ENCODE data around the gene LYRM4. TPM values are rescaled to one million over a fixed set of nuclear protein-coding genes. Genes with fewer than 3 reads are reported as not detected.

LYRM4 gene
- polyA plus RNA-seq, 1 donor from 2014 or later = 29.3 TPM

GRCh38 chr6:5237805-5238204 lies 22.9 kb downstream of the LYRM4 start:
- Histone ChIP-seq H3K27me3 (ENCODE audit: insufficient read depth, low read depth, low read length) (no peaks in the 10 kb centered on the region), H3K9me3 (ENCODE audit: low read length) (no peaks in the 10 kb centered on the region), H3K4me2 (ENCODE audit: low read length) (no peak overlapping the region), H4K20me1 (ENCODE audit: insufficient read depth) (no peaks in the 10 kb centered on the region), H3F3A (ENCODE audit: insufficient read depth, low read length, poor library complexity, severe bottlenecking) (no peaks in the 10 kb centered on the region), H3K4me3 (ENCODE audit: low read length) (no peak overlapping the region), H3K79me2 (replicated peaks; ENCODE audit: insufficient read depth, low read length) (no peaks in the 10 kb centered on the region), H3K9ac (ENCODE audit: low read length) (no peak overlapping the region), H2AFZ (ENCODE audit: low read depth, low read length) (no peak overlapping the region), H3K27ac (ENCODE audit: low read length) (no peak overlapping the region), H3K36me3 (ENCODE audit: insufficient read depth, low read length) (no peaks in the 10 kb centered on the region), H3K9me2 (ENCODE audit: insufficient read depth, low read length) (no peaks in the 10 kb centered on the region)
- TF ChIP-seq REST (IDR thresholded peaks at IDR 0.05; ENCODE audit: borderline replicate concordance) = no peak
- TF ChIP-seq SMC3 (conservative IDR thresholded peaks at IDR 0.05; ENCODE audit: poor library complexity) = no peak
- TF ChIP-seq EZH2 (IDR thresholded peaks at IDR 0.05; ENCODE audit: borderline replicate concordance, insufficient read depth, low read length, poor library complexity, severe bottlenecking) = no peak
- no peak for TF ChIP-seq MXI1 (conservative IDR thresholded peaks at IDR 0.05; ENCODE audit: poor library complexity, severe bottlenecking)
- TF ChIP-seq TAF1 (IDR thresholded peaks at IDR 0.05; ENCODE audit: low read depth) = no peak
- TF ChIP-seq EP300 (conservative IDR thresholded peaks at IDR 0.05; ENCODE audit: poor library complexity, severe bottlenecking) = no peak
- TF ChIP-seq RAD21 (conservative IDR thresholded peaks at IDR 0.05) = no peak
- no peak for TF ChIP-seq POLR2AphosphoS5 (IDR thresholded peaks at IDR 0.05)
- no peak for TF ChIP-seq CTCF (IDR thresholded peaks at IDR 0.05; ENCODE audit: poor library complexity, severe bottlenecking)

- no peaks in the 10 kb centered on the region for H3K9me3 ChIP-seq (ENCODE audit: low read length)
- H2AFZ ChIP-seq (ENCODE audit: low read depth, low read length) = no peak overlapping the region
- no peak overlapping the region for H3K4me2 ChIP-seq (ENCODE audit: low read length)
- no peaks in the 10 kb centered on the region for H4K20me1 ChIP-seq (ENCODE audit: insufficient read depth)
- H3K4me3 ChIP-seq (ENCODE audit: low read length) = no peak overlapping the region
- TF ChIP-seq RAD21 (conservative IDR thresholded peaks at IDR 0.05) (no peak), EZH2 (IDR thresholded peaks at IDR 0.05; ENCODE audit: borderline replicate concordance, insufficient read depth, low read length, poor library complexity, severe bottlenecking) (no peak), POLR2AphosphoS5 (IDR thresholded peaks at IDR 0.05) (no peak), MXI1 (conservative IDR thresholded peaks at IDR 0.05; ENCODE audit: poor library complexity, severe bottlenecking) (no peak), TAF1 (IDR thresholded peaks at IDR 0.05; ENCODE audit: low read depth) (no peak), SMC3 (conservative IDR thresholded peaks at IDR 0.05; ENCODE audit: poor library complexity) (no peak), EP300 (conservative IDR thresholded peaks at IDR 0.05; ENCODE audit: poor library complexity, severe bottlenecking) (no peak), CTCF (IDR thresholded peaks at IDR 0.05; ENCODE audit: poor library complexity, severe bottlenecking) (no peak), REST (IDR thresholded peaks at IDR 0.05; ENCODE audit: borderline replicate concordance) (no peak)
- H3K27me3 ChIP-seq (ENCODE audit: insufficient read depth, low read depth, low read length) = no peaks in the 10 kb centered on the region
- H3F3A ChIP-seq (ENCODE audit: insufficient read depth, low read length, poor library complexity, severe bottlenecking) = no peaks in the 10 kb centered on the region
- H3K36me3 ChIP-seq (ENCODE audit: insufficient read depth, low read length) = no peaks in the 10 kb centered on the region
- no peak overlapping the region for H3K27ac ChIP-seq (ENCODE audit: low read length)
- no peaks in the 10 kb centered on the region for H3K9me2 ChIP-seq (ENCODE audit: insufficient read depth, low read length)
- no peaks in the 10 kb centered on the region for H3K79me2 ChIP-seq (replicated peaks; ENCODE audit: insufficient read depth, low read length)
- H3K9ac ChIP-seq (ENCODE audit: low read length) = no peak overlapping the region
These were observed 24.9 kb downstream of the LYRM4 start for GRCh38 chr6:5235830-5236229.

Data from neural cell (in vitro differentiated cells).